Peyer's patch (tissue), 4 donors: Measurements from ENCODE around the gene HYAL4. TPM values are rescaled to one million over a fixed set of nuclear protein-coding genes. Genes with fewer than 3 reads are reported as not detected.
"Not testable (repeated sequence)": the region's sequence is repeated elsewhere in the genome, so short reads cannot be mapped to it uniquely, and the experiment has no call there.

Experiments used
- DNase-seq, 3 donors: peaks; one replicate each; pipeline ENCODE4 v3.0.0-alpha.2; 2017 to 2019
- H3K27ac ChIP-seq, 4 donors: fragments of 200-600 bp; sonication (generic); one replicate each; pipeline ENCODE4 v1.5.1; 2016 to 2019
- H3K27me3 ChIP-seq, 2 donors: fragments of 200-600 bp; sonication (generic); one replicate each; pipeline ENCODE4 v1.5.1; 2019
- H3K36me3 ChIP-seq, 3 donors: fragments of 200-600 bp; sonication (generic); one replicate each; pipeline ENCODE4 v1.5.1; 2016 to 2019
- H3K4me1 ChIP-seq, 4 donors: fragments of 200-600 bp; sonication (generic); one replicate each; pipeline ENCODE4 v1.5.1; 2016 to 2019
- H3K4me3 ChIP-seq, 4 donors: fragments of 200-600 bp; sonication (generic); 1 replicate in 3 of 4; 2 replicates in 1 of 4; pipeline ENCODE4 v1.5.1; 2016 to 2019; ENCODE audit warnings: mild to moderate bottlenecking in 1 of 4
- H3K9me3 ChIP-seq, 4 donors: fragments of 200-600 bp; sonication (generic); one replicate each; pipeline ENCODE4 v1.5.1; 2016 to 2019; ENCODE audit warnings: mild to moderate bottlenecking in 1 of 4
- POLR2A ChIP-seq, 2 donors: fragments of 450-650 bp; IDR thresholded peaks; one replicate each; pipeline ENCODE4 v1.5.1; 2017; ENCODE audit warnings: antibody characterized with exemption in 2 of 2, mild to moderate bottlenecking in 2 of 2, moderate library complexity in 2 of 2
- total RNA-seq, 4 donors: library from RNA; depleted of rRNA; stranded (reverse); fragments of >200 nt; gene quantifications; one replicate each; pipeline ENCODE4 v1.1.0, GENCODE V29; 2016
- TF ChIP-seq, protein P1 (sequence below), 6 experiments: fragments of 450-650 bp in 4 of 6; fragments of 200-600 bp in 2 of 6; sonication (generic) in 1 of 6; IDR thresholded peaks; one replicate each; pipeline ENCODE4 v1.5.1; 2017 to 2019; ENCODE audit warnings: antibody characterized with exemption in 6 of 6, mild to moderate bottlenecking in 3 of 6, moderate library complexity in 1 of 6

HYAL4 gene
- total RNA-seq, 4 donors from 2014 or later = 0.53 TPM; not detected in 3

DNA sequence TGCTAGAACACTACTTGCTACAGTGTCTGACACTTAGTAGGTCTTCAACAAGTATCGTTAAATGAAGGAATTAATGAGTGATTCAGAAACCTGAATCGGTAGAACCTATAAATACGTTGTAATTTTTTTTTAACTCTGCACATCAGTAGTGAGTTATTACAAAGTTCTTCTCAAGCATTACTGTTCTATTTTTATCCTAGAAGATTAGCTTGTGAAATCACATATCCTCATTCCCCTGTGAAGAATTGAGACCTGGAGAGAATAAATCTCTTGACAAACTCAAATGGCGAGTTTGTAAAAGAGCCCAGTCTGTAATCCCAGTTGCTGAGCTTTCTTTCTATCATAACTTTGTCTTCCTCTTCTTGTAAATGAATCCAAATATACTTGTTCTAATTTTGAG, 34.7 kb downstream of the HYAL4 start:
- no peak overlapping the region for H3K4me3 ChIP-seq
- H3K27me3 ChIP-seq = no peaks in the 10 kb centered on the region
- TF ChIP-seq POLR2A (IDR thresholded peaks at IDR 0.05) = no peak
- TF ChIP-seq, protein P1, sequence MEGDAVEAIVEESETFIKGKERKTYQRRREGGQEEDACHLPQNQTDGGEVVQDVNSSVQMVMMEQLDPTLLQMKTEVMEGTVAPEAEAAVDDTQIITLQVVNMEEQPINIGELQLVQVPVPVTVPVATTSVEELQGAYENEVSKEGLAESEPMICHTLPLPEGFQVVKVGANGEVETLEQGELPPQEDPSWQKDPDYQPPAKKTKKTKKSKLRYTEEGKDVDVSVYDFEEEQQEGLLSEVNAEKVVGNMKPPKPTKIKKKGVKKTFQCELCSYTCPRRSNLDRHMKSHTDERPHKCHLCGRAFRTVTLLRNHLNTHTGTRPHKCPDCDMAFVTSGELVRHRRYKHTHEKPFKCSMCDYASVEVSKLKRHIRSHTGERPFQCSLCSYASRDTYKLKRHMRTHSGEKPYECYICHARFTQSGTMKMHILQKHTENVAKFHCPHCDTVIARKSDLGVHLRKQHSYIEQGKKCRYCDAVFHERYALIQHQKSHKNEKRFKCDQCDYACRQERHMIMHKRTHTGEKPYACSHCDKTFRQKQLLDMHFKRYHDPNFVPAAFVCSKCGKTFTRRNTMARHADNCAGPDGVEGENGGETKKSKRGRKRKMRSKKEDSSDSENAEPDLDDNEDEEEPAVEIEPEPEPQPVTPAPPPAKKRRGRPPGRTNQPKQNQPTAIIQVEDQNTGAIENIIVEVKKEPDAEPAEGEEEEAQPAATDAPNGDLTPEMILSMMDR (IDR thresholded peaks at IDR 0.05) = no peak

DNA sequence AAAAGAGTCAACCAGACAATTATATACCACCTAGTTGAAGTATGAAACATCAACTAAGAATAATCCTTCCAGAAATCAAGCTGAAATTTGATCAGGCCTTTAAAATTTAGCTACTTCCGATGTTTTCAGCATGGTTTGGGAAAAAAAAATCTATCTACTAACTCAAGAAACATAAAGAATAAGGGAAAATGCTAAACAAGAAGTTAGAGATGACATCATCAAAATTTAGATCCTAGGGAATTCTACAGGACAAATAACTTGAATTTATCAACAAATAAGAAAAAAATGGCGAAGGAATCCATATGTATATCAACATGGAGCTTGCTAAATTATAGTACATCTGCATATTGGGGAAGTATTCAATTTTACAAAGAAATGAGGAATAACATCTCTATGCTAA, 36.3 kb downstream of the HYAL4 start:
- no peak overlapping the region for H3K4me3 ChIP-seq
- H3K27ac ChIP-seq = no peak overlapping the region
- H3K27me3 ChIP-seq = no peaks in the 10 kb centered on the region
- TF ChIP-seq, protein P1 (IDR thresholded peaks at IDR 0.05) = no peak
- TF ChIP-seq POLR2A (IDR thresholded peaks at IDR 0.05) = no peak
- no peaks in the 10 kb centered on the region for H3K36me3 ChIP-seq
- H3K9me3 ChIP-seq = no peaks in the 10 kb centered on the region
- H3K4me1 ChIP-seq = no peaks in the 10 kb centered on the region
- DNase-seq = no peak

More for the DNA sequence above, 34.7 kb downstream of the HYAL4 start:
- no peaks in the 10 kb centered on the region for H3K9me3 ChIP-seq
- no peaks in the 10 kb centered on the region for H3K36me3 ChIP-seq
- H3K27ac ChIP-seq = no peak overlapping the region
- no peak for DNase-seq
- no peaks in the 10 kb centered on the region for H3K4me1 ChIP-seq

DNA sequence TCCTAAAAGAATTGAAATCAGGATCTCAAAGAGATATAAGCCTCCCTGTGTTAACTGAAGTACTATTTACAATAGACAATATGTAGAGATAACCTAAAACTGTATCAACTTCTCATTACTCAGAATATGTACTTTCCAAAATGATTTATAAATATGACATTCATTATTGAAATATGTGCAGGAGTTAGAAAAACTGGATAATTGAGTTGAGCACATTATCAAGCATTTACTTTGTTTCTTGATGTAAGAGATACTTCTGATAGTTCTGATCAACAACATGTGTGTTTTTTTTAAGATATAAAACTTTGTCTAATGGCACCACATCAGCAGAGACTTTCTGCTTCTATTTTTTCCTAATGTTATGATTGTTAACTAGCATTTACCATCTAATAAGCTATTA, 38.2 kb downstream of the HYAL4 start:
- Histone ChIP-seq H3K27me3 (no peaks in the 10 kb centered on the region), H3K27ac (no peak overlapping the region), H3K36me3 (no peaks in the 10 kb centered on the region), H3K4me3 (no peak overlapping the region), H3K9me3 (no peaks in the 10 kb centered on the region), H3K4me1 (no peaks in the 10 kb centered on the region)
- TF ChIP-seq, protein P1 (IDR thresholded peaks at IDR 0.05) = no peak
- no peak for TF ChIP-seq POLR2A (IDR thresholded peaks at IDR 0.05)
- no peak for DNase-seq

DNA sequence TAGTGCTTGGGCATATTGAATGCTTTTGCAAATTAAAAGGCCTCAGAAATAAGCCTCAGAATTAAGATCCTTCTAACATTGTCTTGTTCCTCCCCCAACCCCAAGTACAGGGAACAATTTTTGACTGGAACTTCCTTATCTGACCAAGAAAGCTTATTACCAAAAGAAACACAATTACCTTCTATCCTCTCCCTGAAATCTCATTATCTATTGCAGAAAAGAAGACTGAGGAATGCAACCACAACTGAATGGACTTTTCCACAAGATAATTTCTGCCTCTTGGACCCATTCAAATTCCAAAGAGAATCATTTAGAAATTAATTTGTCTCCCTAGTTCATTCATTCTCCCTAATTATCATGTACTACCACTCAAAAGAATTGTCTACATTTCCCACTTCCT, 43.2 kb downstream of the HYAL4 start:
- no peak for DNase-seq
- no peak overlapping the region for H3K27ac ChIP-seq
- H3K9me3 ChIP-seq = no peaks in the 10 kb centered on the region
- no peaks in the 10 kb centered on the region for H3K4me1 ChIP-seq
- no peak for TF ChIP-seq POLR2A (IDR thresholded peaks at IDR 0.05)
- TF ChIP-seq, protein P1 (IDR thresholded peaks at IDR 0.05) = no peak
- no peak overlapping the region for H3K4me3 ChIP-seq
- H3K36me3 ChIP-seq = no peaks in the 10 kb centered on the region
- H3K27me3 ChIP-seq = no peaks in the 10 kb centered on the region

DNA sequence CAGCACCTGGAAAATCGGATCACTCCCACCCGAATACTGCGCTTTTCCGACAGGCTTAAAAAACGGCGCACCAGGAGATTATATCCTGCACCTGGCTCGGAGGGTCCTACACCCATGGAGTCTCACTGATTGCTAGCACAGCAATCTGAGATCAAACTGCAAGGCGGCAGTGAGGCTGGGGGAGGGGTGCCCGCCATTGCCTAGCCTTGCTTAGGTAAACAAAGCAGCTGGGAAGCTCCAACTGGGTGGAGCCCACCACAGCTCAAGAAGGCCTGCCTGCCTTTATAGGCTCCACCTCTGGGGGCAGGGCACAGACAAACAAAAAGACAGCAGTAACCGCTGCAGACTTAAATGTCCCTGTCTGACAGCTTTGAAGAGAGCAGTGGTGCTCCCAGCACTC, 49.8 kb downstream of the HYAL4 start:
- not testable (repeated sequence) for H3K4me1 ChIP-seq, H3K4me3 ChIP-seq, DNase-seq, H3K36me3 ChIP-seq, H3K9me3 ChIP-seq, H3K27ac ChIP-seq, H3K27me3 ChIP-seq

DNA sequence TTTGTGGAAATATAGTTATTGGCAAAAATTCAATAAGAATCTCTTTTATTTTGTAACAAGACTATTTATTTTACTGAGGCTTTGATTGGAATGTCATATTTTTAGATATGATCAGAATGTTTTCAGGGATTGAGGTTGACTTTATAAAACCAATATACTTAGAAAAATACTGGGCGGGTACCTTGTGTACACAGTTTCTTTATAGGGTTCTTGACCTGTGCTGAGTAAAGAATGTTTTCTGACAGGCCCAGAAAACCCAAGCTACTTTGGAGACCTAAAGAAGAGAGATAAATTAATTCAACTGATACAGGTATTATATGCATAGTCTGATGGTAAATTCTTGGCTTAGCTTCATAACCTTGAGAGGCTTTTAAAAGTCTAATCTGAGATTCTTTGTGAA, 56.1 kb downstream of the HYAL4 start:
- Histone ChIP-seq H3K4me1 (no peaks in the 10 kb centered on the region), H3K27ac (no peak overlapping the region), H3K36me3 (no peaks in the 10 kb centered on the region), H3K27me3 (no peaks in the 10 kb centered on the region), H3K4me3 (no peak overlapping the region), H3K9me3 (no peaks in the 10 kb centered on the region)
- TF ChIP-seq, protein P1 (IDR thresholded peaks at IDR 0.05) = no peak
- TF ChIP-seq POLR2A (IDR thresholded peaks at IDR 0.05) = no peak
- DNase-seq = no peak
